ENCODE measurements around the gene HNRNPL. TPM values are rescaled to one million over a fixed set of nuclear protein-coding genes. Genes with fewer than 3 reads are reported as not detected.
"Not testable (repeated sequence)": the region's sequence is repeated elsewhere in the genome, so short reads cannot be mapped to it uniquely, and the experiment has no call there.

Gene HNRNPL
- total RNA-seq, 2 donors from 2014 or later = 477 to 480 TPM

DNA sequence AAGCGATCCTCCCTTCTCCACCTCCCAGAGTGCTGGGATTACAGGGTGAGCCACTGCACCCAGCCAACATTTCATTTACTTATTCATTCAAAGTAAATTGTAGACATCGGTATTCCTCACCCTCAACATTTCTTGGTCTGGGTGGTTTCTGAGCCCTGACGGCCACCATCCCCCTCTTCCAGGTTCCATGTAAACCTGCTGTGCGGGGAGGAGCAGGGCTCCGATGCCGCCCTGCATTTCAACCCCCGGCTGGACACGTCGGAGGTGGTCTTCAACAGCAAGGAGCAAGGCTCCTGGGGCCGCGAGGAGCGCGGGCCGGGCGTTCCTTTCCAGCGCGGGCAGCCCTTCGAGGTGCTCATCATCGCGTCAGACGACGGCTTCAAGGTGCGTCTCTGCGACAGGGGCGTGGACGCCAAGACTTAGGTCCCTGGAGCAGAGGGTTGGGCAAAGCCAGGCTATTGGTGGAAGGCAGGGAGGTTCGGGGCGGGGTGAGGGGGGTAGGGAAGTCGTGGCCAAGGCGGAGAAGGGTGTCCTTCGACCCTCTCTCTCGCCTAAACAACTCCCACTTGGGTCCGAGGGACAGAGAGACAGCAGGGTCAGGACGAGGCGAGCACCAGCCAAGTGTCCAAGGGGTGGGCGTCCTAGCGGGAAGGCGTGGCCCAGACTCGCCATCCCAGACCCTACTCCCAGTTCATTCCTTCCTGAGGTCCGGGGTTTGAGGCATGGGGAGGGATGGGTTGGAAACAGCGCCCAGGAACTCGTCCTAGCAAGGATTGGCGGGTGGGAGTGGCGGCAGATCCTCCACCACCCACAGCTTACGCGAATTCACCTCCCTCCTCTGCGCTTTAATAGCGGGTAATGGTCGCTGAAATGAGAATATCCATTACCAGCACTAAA, 59.0 kb downstream of the HNRNPL start:
- not testable (repeated sequence) for H3K27ac Mint-ChIP-seq; DNase-seq; H3K4me3 Mint-ChIP-seq; H3K9me3 ChIP-seq (ENCODE audit: control insufficient read depth, low read length, poor library complexity, severe bottlenecking); H3K36me3 Mint-ChIP-seq (ENCODE audit: low read depth); H3K4me1 Mint-ChIP-seq; H3K27me3 Mint-ChIP-seq; ATAC-seq

DNA sequence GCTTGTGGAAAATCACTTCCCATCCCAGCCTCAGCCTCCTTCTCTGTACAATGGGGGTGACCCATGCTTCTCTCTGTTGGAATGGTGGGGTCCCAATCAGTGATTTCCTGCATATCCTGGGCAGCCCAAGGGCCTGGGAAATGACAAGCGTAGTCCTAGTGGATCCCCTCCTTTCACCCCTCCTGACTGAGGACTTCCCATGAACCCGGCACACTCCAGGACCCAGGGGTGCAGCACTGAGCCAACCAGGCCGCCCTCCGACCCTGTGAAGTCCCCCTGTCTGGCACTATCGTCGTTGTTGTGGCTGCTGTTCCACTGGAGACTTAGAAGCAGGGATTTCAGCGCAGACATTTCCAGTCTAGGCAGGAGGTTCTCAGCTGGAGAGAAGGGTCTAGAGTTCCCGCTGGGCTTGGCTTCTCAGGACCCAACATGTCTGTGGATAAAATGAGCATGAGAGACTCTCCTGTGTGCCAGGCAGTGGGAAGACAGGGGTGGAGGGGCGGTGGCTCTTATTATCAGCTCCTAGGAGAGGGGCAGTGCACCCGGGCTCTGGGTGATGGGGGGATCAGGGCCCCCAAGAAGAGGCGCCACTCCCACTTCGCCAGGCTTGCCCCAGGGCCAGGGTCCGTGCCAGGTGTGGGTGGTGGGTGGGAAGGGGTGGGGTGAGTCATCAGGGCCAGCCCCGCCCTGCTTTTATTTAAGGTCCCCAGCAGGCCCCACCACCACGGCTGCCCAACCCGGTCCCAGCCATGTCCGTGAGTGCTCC, 61.1 kb downstream of the HNRNPL start, which contains the start of gene LGALS7B:
Gene LGALS7B (plus strand): TSS at position 723 of the 766 bp plus-strand sequence. CDS start 27 bp downstream, at position 750.
- Mint-ChIP-seq H3K4me1 (peaks cover 2% of the 10 kb centered on the region), H3K27me3 (no peaks in the 10 kb centered on the region), H3K4me3 (no peak within 1 kb of the TSS), H3K27ac (no peak within 1 kb of the TSS), H3K36me3 (ENCODE audit: low read depth) (no peaks in the 10 kb centered on the region)
- ATAC-seq (no peak), DNase-seq (no peak)
- H3K9me3 ChIP-seq (ENCODE audit: control insufficient read depth, low read length, poor library complexity, severe bottlenecking) = no peaks in the 10 kb centered on the region

DNA sequence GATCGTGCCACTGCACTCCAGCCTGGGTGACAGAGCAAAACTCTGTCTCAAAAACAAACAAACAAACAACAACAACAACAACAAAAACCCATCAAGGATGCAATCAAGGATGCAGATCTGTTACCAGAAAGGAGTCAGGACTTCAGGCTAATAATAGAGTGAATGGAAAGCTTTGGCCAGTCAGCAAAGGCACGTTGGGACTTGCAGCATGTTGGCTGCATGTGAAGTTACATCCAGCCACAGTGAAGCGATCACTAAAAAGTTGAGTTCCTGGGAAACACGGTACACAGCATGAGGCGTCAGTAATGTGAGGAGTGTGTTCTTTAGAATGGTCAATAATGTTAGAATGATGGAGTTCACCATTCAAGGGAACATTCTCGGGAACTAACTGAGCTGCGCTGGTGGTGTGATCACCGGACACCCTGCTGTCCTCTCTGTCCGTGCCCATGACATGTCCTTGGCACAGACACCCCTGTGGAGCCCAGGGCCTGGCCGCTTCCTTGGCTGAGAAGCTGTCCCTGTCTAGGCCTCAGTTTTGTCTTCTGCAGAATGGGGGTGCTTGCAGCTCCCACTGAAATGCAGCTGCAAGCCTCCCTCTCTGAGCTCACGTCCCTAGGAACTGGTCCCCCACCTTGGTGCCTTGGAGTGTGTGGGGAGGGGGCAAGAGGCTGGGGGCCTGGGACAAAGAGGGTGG, 63.1 kb downstream of the HNRNPL start:
- H3K9me3 ChIP-seq (ENCODE audit: control insufficient read depth, low read length, poor library complexity, severe bottlenecking) = no peaks in the 10 kb centered on the region
- H3K27me3 Mint-ChIP-seq = no peaks in the 10 kb centered on the region
- no peak overlapping the region for H3K27ac Mint-ChIP-seq
- DNase-seq (no peak), ATAC-seq (no peak)
- no peaks in the 10 kb centered on the region for H3K36me3 Mint-ChIP-seq (ENCODE audit: low read depth)
- no peak overlapping the region for H3K4me3 Mint-ChIP-seq
- H3K4me1 Mint-ChIP-seq = no peaks in the 10 kb centered on the region

Other genes starting within 250 kb of the HNRNPL start
- 100 to 1,000 TPM; 298 to 351 TPM for gene MAP4K1, start 232.0 kb downstream of the HNRNPL start, total RNA-seq
- 100 to 1,000 TPM; 282 to 320 TPM for gene EIF3K, start 230.8 kb downstream of the HNRNPL start, total RNA-seq
- gene ACTN4, start 202.3 kb downstream of the HNRNPL start, total RNA-seq = 100 to 1,000 TPM; 201 to 205 TPM
- 1 to 10 TPM; 6.8 to 9.0 TPM for gene CAPN12, start 105.5 kb downstream of the HNRNPL start, total RNA-seq
- gene LGALS7, start 76.5 kb downstream of the HNRNPL start, total RNA-seq = not detected
- not detected for gene LGALS7B, start 60.8 kb downstream of the HNRNPL start, total RNA-seq
- 1 to 10 TPM; 1.7 to 2.4 TPM for gene LGALS4, start 37.0 kb downstream of the HNRNPL start, total RNA-seq
- 10 to 100 TPM; 75.5 to 95.8 TPM for gene ECH1, start 18.2 kb downstream of the HNRNPL start, total RNA-seq
- gene RINL, start 28.3 kb upstream of the HNRNPL start, total RNA-seq = 10 to 100 TPM; 46.0 to 50.6 TPM
- gene SIRT2, start 49.6 kb upstream of the HNRNPL start, total RNA-seq = 10 to 100 TPM; 68.7 to 68.9 TPM
- 10 to 100 TPM; 49.3 to 63.8 TPM for gene NFKBIB, start 50.0 kb upstream of the HNRNPL start, total RNA-seq
- gene CCER2, start 62.2 kb upstream of the HNRNPL start, total RNA-seq = 1 to 10 TPM in 1 of 2 donors, not detected in 1; 1.3 TPM
- gene SARS2, start 80.8 kb upstream of the HNRNPL start, total RNA-seq = 10 to 100 TPM; 18.6 to 19.5 TPM
- gene MRPS12, start 81.0 kb upstream of the HNRNPL start, total RNA-seq = 10 to 100 TPM; 18.9 to 22.0 TPM
- gene FBXO17, start 125.8 kb upstream of the HNRNPL start, total RNA-seq = under 1 TPM in 1 of 2 donors, not detected in 1; 0.16 TPM
- 1 to 10 TPM in 1 of 2 donors, under 1 TPM in 1; 0.40 to 1.6 TPM for gene FBXO27, start 182.6 kb upstream of the HNRNPL start, total RNA-seq
- not detected for gene ACP7, start 234.4 kb upstream of the HNRNPL start, total RNA-seq

Data from T-helper 17 cell (primary cell).